ENCODE data around the gene ARHGEF40.

DNA sequence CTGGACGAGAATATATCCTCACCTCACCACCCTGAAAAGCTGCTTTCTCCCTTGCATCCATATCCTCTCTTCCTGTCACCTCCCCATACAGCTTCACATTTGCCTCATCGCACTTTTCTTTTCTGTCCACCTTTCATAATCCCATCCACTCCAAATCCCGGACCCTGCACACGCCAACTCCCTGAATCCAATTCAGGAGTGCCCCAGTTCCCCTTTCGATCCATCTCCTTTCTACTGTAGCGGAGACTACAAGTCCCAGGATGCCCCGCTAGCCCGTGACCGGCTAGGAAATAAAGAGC lies 33.3 kb downstream of the ARHGEF40 start:
- TF ChIP-seq, protein P1, sequence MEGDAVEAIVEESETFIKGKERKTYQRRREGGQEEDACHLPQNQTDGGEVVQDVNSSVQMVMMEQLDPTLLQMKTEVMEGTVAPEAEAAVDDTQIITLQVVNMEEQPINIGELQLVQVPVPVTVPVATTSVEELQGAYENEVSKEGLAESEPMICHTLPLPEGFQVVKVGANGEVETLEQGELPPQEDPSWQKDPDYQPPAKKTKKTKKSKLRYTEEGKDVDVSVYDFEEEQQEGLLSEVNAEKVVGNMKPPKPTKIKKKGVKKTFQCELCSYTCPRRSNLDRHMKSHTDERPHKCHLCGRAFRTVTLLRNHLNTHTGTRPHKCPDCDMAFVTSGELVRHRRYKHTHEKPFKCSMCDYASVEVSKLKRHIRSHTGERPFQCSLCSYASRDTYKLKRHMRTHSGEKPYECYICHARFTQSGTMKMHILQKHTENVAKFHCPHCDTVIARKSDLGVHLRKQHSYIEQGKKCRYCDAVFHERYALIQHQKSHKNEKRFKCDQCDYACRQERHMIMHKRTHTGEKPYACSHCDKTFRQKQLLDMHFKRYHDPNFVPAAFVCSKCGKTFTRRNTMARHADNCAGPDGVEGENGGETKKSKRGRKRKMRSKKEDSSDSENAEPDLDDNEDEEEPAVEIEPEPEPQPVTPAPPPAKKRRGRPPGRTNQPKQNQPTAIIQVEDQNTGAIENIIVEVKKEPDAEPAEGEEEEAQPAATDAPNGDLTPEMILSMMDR (IDR thresholded peaks at IDR 0.05), result no peak
- TF ChIP-seq POLR2A (IDR thresholded peaks at IDR 0.05; ENCODE audit: low read length) (no peak), CBX2 (IDR thresholded peaks at IDR 0.05; ENCODE audit: borderline replicate concordance, low read depth) (no peak), ZFP36 (IDR thresholded peaks at IDR 0.05; ENCODE audit: borderline replicate concordance, partially characterized antibody) (no peak), CHD2 (IDR thresholded peaks at IDR 0.05; ENCODE audit: low read length, partially characterized antibody) (no peak), KDM5A (IDR thresholded peaks at IDR 0.05) (no peak), CHD4 (IDR thresholded peaks at IDR 0.05; ENCODE audit: borderline replicate concordance) (no peak), POLR2AphosphoS2 (conservative IDR thresholded peaks at IDR 0.05; ENCODE audit: low read length) (no peak)
- TF ChIP-seq, protein P2, sequence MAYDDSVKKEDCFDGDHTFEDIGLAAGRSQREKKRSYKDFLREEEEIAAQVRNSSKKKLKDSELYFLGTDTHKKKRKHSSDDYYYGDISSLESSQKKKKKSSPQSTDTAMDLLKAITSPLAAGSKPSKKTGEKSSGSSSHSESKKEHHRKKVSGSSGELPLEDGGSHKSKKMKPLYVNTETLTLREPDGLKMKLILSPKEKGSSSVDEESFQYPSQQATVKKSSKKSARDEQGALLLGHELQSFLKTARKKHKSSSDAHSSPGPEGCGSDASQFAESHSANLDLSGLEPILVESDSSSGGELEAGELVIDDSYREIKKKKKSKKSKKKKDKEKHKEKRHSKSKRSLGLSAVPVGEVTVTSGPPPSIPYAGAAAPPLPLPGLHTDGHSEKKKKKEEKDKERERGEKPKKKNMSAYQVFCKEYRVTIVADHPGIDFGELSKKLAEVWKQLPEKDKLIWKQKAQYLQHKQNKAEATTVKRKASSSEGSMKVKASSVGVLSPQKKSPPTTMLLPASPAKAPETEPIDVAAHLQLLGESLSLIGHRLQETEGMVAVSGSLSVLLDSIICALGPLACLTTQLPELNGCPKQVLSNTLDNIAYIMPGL (CRISPR knock-in tag; IDR thresholded peaks at IDR 0.05; ENCODE audit: borderline replicate concordance), result no peak

Data from A549 (cell line).